NCI-H774 (cell line): ENCODE measurements around the gene ZFYVE21.

Experiments
- DNase-seq: peaks from one replicate; lab custom pipeline; 2025; lab: John Stamatoyannopoulos, UW

Gene ZFYVE21

DNA sequence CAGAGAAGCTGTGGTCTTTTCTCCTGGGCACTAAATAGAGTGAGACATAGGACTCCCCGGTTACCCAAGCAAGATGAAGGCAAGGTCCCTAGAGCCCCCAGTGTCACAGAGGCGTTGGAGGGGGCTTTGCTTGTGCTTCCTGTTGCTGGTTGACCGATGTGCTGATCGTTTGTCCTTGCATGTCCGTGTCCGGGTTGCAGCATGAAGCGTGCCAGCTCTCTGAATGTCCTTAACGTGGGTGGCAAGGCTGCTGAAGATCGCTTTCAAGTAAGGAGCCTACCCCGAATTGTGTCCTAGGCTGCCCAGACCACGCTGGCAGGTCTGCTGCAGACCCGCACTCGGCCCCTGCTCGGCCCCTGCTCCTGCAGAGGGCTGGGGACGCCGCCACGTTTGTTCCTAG lies 23.5 kb upstream of the ZFYVE21 start:
- no peak for DNase-seq

DNA sequence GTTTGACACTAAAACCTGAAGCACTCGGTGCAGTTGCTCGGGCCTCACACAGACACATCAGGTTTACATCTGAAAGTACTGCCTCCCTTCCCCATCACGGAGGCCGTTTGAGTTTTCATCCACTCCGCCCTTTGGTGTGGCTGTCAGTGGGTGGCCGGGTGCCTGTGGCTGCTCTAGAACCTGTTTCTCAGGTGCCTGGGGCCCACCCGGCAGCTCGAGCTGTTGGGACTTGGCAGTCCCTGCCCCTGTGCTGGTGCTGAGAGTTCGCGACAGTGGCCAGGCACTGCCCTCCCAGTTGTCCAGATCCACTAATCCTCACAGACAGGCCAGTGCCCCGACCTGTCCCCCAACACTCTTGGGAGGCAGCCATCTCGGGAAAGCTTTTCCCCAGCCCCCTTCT lies 22.7 kb upstream of the ZFYVE21 start:
- no peak for DNase-seq

GRCh38 chr14:103693515-103693914 lies 22.1 kb upstream of the ZFYVE21 start:
- DNase-seq: no peak

- no peak for DNase-seq
Measured at GRCh38 chr14:103694572-103695026, 21.0 kb upstream of the ZFYVE21 start.

DNA sequence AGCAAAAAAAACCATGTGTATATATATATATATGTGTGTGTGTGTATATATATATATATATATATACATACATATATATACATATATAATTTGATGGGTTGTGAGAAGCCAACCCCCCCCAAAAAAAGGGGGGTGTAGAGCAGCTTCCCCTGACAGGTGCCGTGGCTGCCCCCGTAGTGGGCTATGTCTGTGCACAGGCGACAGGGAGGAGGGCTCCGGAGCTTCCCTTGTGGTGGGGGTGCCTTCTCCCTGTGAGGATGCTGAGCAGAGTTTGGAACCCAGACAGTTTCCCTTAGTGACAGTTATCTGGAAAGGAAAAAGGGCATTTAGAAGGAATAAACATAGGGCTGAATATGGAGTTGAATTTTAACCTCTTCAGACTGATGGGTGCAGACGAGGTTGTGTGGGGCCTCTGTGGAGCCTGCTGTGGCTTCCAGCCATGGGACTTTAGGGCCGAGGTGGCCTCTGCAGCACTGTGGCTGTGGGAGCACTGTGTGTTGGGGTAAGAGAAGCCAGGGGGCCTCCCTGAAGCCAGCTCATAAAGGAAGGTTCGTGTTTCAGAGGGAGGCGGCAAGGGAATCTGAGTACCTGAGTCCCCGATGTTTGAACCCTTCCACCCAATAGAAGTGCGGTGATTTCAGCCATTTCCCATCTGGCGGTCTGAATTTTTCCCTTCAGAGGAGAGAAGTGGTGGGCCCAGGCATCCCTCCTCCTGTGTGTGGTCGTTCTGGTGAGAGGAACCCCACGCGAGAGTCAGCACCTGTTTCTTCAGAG lies 20.1 kb upstream of the ZFYVE21 start:
- no peak for DNase-seq

DNA sequence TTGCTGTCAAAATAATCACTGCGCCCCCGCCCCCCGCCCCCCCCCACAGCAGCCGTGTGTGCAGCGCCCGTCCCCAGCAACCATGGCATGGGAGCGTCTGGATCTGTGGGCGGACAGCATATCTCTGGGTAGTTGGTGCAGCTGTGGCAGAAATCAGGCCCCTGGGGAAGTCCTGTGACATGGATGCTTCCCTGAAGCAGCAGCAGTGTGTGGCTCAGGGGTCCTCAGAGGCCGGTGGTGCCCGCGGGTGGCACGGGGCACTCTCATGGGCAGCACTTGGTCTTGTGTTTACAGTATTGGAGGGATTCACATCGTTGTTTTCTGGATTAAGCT lies 19.6 kb upstream of the ZFYVE21 start:
- no peak for DNase-seq

DNA sequence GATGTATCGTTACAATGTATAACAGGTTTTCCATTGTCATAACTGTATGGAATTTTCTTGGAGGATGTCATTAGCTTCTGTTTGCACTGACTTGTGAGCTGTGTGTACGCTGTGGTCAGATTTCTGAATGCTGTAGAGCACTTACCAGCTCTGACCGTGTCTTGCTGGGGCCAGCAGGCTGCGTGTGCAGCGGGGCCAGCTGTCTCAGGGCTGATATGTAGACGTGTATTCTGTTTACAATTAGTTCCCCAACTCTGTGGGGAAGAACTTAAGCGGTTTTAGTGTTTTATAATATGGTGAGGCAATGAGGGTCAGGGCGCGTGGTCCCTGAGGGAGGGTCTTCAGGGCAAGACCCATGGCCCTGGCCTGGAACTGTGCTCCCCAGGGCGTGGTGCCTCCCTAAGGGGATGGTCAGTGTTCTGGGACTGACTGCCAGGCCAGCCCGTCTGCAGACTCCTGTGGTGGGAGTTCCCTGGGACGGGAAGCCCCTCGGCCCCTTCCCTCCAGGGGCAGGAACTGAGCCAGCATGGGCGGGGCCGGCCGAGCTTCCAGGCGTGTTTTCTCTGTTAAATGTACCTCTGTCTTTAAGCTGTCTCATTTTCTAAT lies 19.0 kb upstream of the ZFYVE21 start:
- no peak for DNase-seq

DNA sequence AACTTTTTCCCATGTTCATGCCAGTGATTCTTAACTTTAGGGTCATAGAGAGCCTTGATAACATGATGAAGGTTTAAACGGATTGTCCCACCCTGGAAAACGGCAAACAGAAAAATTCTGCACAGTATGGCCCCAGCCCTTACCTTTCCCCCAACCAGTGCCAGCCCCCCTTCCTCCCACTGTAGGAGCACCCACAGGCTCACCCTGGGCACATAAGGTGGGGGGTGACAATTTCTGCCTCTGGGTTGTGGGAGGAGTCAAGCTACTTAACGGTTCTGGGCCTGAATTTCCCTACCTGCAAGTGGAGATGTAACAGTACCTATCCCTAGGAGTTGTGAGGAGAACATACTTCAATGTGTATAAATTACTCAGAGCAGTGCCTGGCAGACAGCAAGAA lies 18.4 kb upstream of the ZFYVE21 start:
- DNase-seq: no peak

GRCh38 chr14:103697603-103698379 lies 17.8 kb upstream of the ZFYVE21 start:
- no peak for DNase-seq

- peak; percentile 43 for DNase-seq
Measured at GRCh38 chr14:103698380-103699260, 17.0 kb upstream of the ZFYVE21 start.

DNA sequence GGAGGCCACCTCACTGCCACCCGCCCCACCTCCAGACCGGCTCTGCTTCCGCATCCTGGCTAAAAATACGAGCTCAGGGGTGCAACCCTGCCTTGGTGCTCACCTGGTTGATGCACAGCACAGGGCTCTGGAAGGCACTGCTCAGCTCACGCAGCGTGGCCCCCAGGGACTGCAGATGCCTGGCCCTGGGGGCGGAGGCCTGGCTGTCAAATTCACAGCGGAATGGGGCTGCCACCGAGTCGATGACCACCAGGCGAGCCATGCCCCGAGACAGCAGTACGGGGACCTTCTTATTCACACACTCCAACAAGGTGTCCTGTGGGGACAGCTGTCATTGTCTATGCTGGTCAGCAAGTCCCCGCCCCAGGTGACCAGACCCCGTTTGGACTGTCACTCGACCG lies 16.3 kb upstream of the ZFYVE21 start:
- DNase-seq: no peak

- DNase-seq: no peak
Measured at GRCh38 chr14:103699901-103700752, 15.5 kb upstream of the ZFYVE21 start.

DNA sequence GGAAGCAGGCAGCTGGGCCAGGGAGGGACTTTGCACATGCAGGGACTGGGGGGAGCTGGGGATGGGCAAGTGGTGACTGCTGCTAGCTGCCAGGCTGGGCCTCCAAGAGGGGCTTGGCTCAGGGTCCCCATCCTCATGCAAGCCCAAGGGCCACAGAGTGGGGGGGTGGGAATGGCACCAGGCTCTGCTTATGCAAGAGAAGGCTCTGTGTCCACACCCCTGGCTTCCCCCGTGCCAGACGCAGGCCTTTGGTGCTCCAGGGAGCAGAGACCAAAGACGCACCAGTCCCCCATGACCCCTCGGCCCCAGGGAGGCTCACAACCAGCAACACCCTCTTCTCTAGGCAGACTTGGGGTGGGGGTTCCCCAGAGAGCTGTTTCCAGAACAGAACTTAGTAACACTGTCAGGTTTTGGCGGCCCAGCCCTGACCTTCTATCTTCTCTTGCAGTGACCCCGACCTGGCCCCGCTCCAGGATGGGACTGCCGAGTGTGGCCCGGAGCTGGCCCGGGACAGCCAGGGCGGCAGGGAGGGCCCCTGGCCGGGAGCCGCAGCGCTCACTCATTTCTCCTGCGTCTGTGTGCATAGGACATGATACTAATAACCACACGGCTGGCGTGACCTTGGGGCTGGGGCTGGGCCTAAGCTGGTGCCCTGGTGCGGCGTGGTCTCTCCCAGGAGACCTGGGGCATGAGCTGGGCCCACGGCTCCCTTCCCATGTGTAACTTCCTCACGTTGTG lies 14.7 kb upstream of the ZFYVE21 start:
- DNase-seq: no peak

DNA sequence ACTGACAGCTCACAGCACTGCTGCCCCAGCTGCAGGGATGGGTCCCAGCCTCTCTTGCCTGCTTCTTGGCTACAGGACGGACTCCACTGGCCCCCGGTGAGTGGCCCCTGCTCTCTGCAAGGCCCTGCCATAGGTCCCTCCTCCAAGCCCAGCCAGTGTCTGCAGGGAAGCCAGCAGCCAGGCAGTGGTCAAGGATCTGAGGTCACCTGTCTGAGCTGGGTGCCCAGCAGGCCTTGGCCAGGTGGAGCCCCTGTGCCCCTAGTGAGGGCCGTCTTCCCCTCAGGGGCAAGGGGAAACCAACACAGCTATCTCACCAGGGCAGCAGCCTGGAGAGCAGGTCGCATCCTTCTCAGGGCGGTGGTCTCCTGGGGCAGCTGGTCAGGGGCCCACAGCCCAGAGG lies 13.5 kb upstream of the ZFYVE21 start:
- no peak for DNase-seq

DNA sequence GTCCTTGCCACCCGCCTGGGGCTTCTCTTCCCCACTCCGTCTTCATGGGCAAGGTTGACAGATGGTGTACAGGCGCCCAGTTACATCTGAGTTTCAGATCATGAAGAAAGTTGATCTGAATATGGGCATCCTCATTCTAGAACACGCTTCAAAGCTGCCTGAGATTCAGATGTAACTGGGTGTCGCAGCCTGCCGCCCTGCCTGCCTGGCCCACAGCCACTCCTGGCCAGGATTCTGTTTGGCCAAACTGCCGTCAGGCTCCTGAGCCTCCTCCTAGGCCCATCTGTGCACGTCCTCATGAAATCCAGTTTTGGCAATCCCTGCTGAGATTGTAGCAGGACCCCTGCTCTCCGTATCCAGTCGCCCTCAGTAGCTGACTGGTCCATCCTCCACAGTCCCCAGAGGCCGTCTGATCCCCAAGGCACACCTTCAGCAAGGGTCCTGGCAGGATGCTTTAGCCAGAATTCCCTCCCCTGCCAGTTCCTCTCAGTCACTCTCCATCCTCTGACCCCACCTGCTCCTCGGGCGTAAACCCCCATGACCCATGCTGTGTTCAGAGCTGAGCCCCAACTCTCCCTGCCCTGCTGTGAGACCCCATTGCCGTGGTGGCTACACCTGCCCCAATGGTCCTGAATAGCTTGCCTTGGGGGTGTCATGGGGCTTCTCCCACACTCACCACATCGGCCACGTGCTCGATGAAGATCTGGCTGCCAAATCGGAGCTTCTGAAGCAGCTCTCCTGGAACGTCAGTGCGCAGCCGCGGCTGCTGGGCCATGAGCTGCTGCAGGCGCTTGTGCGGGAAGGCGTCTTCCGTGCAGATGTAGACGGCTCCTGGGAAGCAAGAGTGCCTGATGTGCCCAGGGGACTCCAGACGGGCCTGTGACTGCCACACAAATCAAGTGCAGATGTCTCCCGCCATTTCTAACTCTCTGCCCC lies 12.8 kb upstream of the ZFYVE21 start:
- no peak for DNase-seq

DNA sequence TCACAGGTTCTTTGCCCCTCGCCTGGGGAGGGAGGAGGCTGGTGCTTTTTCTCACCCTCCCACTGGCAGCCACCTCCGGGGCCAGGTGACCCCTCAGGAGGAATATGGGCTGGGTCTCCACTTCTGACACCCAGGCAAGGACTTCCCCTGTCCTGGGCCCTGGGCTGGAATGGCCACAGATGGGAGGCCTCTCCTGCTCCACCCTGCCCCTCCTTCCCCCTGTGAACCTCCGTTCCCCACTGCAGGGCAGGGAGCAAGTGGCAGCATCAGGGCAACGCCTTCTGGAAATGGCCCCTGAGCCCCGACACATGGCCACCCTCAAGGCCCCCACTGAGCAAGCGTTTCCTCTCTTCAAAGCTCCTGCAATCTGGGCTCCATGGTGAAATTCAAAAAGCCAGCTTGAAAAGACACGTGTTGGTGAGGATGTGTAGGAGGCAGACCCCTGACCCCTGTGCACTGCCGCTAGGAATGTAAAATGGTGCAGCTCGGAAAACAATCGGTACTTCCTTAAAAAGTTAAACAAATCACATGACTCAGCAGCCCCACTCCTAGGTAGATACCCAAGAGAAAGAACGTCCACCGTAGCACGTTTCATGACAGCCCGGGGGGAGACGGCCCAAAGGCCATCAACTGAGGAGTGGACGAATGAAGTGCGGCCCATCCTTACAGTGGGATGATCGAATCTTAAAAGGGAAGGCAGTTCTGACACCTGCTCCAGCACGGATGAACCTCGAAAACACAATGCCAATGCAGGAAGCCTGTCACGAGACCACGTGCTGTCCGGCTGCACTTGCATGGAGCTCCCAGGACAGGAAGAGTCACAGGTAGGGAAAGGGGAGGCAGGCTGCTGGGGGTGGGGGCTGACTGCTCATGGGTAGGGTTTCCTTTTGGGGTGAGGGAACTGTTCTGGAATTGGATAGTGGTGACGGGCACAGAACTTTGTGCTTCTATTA lies 11.9 kb upstream of the ZFYVE21 start:
- no peak for DNase-seq

DNA sequence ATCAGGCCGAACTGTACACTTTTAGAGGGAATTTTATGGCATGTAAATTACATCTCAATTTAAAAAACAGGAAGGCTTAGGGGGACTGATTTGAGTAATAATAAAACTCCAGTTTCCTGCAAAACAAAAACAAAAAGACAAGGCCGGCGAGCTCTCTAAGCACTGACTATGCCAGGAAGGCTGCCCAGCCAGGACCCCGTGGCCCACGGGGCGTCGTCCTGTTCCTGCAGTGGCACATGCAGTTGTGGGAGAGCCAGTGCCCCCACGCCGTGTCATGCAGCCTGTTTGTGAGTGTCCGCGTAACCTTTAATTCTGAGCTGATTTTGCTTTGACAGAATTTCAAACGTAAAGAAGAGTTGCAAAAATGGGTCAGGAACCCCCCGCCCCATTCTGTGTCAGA lies 10.9 kb upstream of the ZFYVE21 start:
- DNase-seq: no peak

DNA sequence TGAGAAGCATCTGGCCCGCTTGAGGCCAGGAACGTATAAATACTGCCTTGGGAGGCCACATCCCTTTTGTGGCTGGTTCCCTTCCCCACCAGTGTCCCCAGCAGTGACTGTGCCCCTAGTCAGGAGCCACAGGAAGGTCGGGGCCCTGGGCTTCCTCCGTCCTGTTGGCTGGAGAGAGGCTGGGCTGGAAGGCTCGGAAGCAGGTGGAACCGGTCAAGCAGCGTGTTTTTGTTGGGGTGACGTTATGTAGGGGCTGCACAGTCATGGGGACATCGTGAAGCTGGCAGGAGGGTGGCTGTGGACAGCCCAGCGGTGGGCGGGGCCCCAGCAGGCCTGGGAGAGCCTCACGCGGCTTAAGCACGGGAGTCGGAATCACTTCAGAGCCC lies 10.5 kb upstream of the ZFYVE21 start:
- DNase-seq: no peak
